NT2/D1 (cell line): ENCODE data around the gene PDE8A.

Experiments
- SUZ12 ChIP-seq: IDR thresholded peaks from 2 replicates; pipeline ENCODE4 v1.6.1; 2011; ENCODE audit not compliant: insufficient read length, insufficient read depth; ENCODE audit errors: extremely low read depth
- YY1 ChIP-seq: IDR thresholded peaks from 2 replicates; pipeline ENCODE4 v1.6.1; 2011; ENCODE audit not compliant: insufficient read length, insufficient read depth

DNA sequence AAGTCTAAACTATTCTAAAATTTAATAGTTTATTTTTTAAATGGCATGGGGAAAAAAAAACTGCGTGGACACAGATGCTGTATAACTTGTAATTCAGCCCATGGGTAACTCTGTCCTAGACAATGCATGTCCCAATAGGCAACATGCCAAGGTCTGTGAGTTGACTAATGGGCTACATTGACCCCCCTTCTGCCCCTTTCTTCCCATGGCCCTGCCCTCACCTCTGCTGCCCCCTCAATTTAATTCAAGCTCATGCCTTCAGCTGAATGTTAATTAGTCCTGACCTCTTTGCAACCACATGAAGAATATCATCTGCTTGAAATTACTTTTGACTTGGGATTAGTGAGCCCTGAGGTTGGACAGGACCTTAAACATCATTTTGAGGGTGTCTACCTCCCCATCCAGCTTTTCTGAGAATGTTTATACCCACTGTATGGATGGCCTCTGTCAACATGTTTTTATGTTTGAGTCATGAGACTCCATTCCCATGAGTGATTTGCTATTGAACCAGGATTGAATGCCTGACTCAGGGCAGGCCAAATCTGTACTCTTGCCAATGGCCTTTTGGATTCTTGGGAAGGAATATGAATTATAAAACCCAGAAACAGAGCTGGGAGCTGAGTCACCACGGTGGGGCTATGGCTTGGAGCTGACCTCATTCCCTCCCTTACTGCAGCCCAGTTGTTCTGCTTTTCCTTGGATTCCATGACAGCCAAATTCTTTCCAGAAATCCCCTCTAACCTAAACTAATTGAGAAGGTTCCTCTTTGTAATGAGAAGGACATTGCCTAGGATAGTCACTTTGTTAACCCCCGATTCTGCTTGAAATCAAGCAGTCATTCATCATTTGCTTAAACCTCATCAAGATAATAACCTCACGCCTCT lies 33.5 kb upstream of the PDE8A start:
- TF ChIP-seq SUZ12, result no peak
- no peak for TF ChIP-seq YY1
